NCI-H2196 treated with DMSO at 0.1 percent for 48 hours (cell line): ENCODE data around the gene RMND5A.
"Not testable (repeated sequence)": the region's sequence is repeated elsewhere in the genome, so short reads cannot be mapped to it uniquely, and the experiment has no call there.

Source experiments
- DNase-seq: peaks from one replicate; lab custom pipeline; 2025; ENCODE audit not compliant: unreplicated experiment; lab: John Stamatoyannopoulos, UW

Gene RMND5A

GRCh38 chr2:86714579-86715173 is 5.4 kb upstream of the RMND5A start:
- not testable (repeated sequence) for DNase-seq

- not testable (repeated sequence) for DNase-seq
Measured at GRCh38 chr2:86719263-86719636, 841 bp upstream of the RMND5A start.

GRCh38 chr2:86720540-86721320 is 639 bp downstream of the RMND5A start:
- DNase-seq: not testable (repeated sequence)

- not testable (repeated sequence) for DNase-seq
Measured at GRCh38 chr2:86725706-86726105, 5.6 kb downstream of the RMND5A start.

- not testable (repeated sequence) for DNase-seq
Measured at GRCh38 chr2:86732040-86732525, 12.0 kb downstream of the RMND5A start.

- not testable (repeated sequence) for DNase-seq
Measured at GRCh38 chr2:86732837-86733236, 12.7 kb downstream of the RMND5A start.

- DNase-seq: not testable (repeated sequence)
Measured at GRCh38 chr2:86733528-86733927, 13.4 kb downstream of the RMND5A start.

GRCh38 chr2:86734896-86735295 is 14.8 kb downstream of the RMND5A start:
- not testable (repeated sequence) for DNase-seq

- not testable (repeated sequence) for DNase-seq
Measured at GRCh38 chr2:86739485-86739884, 19.4 kb downstream of the RMND5A start.

- not testable (repeated sequence) for DNase-seq
Measured at GRCh38 chr2:86739889-86740288, 19.8 kb downstream of the RMND5A start.

GRCh38 chr2:86741889-86742498 is 21.9 kb downstream of the RMND5A start:
- DNase-seq: not testable (repeated sequence)

GRCh38 chr2:86744152-86744551 is 24.1 kb downstream of the RMND5A start:
- no peak for DNase-seq

GRCh38 chr2:86746939-86747338 is 26.8 kb downstream of the RMND5A start:
- no peak for DNase-seq

- DNase-seq: no peak
Measured at GRCh38 chr2:86747711-86748639, 27.9 kb downstream of the RMND5A start.

- no peak for DNase-seq
Measured at GRCh38 chr2:86750240-86750839, 30.2 kb downstream of the RMND5A start.

GRCh38 chr2:86751778-86752177 is 31.7 kb downstream of the RMND5A start:
- DNase-seq: no peak

GRCh38 chr2:86752934-86753333 is 32.8 kb downstream of the RMND5A start:
- DNase-seq: no peak

- DNase-seq: no peak
Measured at GRCh38 chr2:86753606-86754005, 33.5 kb downstream of the RMND5A start.

GRCh38 chr2:86758405-86758804 is 38.3 kb downstream of the RMND5A start:
- no peak for DNase-seq

GRCh38 chr2:86760371-86760770 is 40.3 kb downstream of the RMND5A start:
- DNase-seq: no peak
